Common myeloid progenitor, CD34-positive (primary cell): ENCODE data around the gene UBA52.
A peak's percentile ranks its signal among the peaks of the same experiment; 100 is the strongest.

Experiments used
- CTCF ChIA-PET: fragments of 350-600 bp; sonication (Branson Sonifier 250); formaldehyde crosslinking; loops from one replicate; lab custom pipeline; 2021; ENCODE audit warnings: antibody characterized with exemption; lab: Charles Lee
- POLR2A ChIA-PET: fragments of 350-600 bp; sonication (Branson Sonifier 250); formaldehyde crosslinking; loops from one replicate; lab custom pipeline; 2021; ENCODE audit warnings: antibody characterized with exemption; lab: Charles Lee
- DNase-seq, 3 donors: peaks; one replicate each; pipeline versions ENCODE4 v3.0.0 to v3.0.0-alpha.2; 2013
- H3K27ac ChIP-seq, 2 experiments: 1 replicate in 1 of 2; 2 replicates in 1 of 2; pipeline ENCODE4 v1.7.0; 2013; ENCODE audit warnings: inconsistent platforms in 2 of 2, low read length in 2 of 2, mild to moderate bottlenecking in 2 of 2, low read depth in 1 of 2, moderate library complexity in 1 of 2; ENCODE audit not compliant: severe bottlenecking in 2 of 2, insufficient read depth in 1 of 2, poor library complexity in 1 of 2
- H3K27me3 ChIP-seq, 5 experiments: replicated peaks in 2 of 5; 1 replicate in 3 of 5; 2 replicates in 2 of 5; pipeline versions ENCODE4 v1.6.1 to v1.7.0; 2013; ENCODE audit warnings: low read length in 4 of 5, mild to moderate bottlenecking in 2 of 5, moderate library complexity in 2 of 5, inconsistent platforms in 1 of 5; ENCODE audit not compliant: insufficient read depth in 5 of 5, control insufficient read depth in 4 of 5
- H3K36me3 ChIP-seq, 4 experiments: 1 replicate in 2 of 4; 2 replicates in 2 of 4; pipeline versions ENCODE4 v1.6.1 to v1.7.0; 2013; ENCODE audit warnings: low read length in 3 of 4, control low read depth in 1 of 4, mild to moderate bottlenecking in 1 of 4; ENCODE audit not compliant: control insufficient read depth in 4 of 4, insufficient read depth in 4 of 4
- H3K4me1 ChIP-seq, 4 experiments: 1 replicate in 3 of 4; 2 replicates in 1 of 4; pipeline versions ENCODE4 v1.6.1 to v1.7.1; 2013; ENCODE audit warnings: low read length in 3 of 4, mild to moderate bottlenecking in 3 of 4, control low read depth in 1 of 4, inconsistent platforms in 1 of 4, moderate library complexity in 1 of 4; ENCODE audit not compliant: control insufficient read depth in 4 of 4, insufficient read depth in 4 of 4; ENCODE audit errors: control extremely low read depth in 1 of 4
- H3K4me3 ChIP-seq, 7 experiments: 1 replicate in 4 of 7; 2 replicates in 3 of 7; pipeline versions ENCODE4 v1.5.1 to v1.7.0; 2013; ENCODE audit warnings: mild to moderate bottlenecking in 7 of 7, low read length in 6 of 7, moderate library complexity in 6 of 7, inconsistent platforms in 2 of 7, low read depth in 2 of 7, control low read depth in 1 of 7; ENCODE audit not compliant: insufficient read depth in 4 of 7, control insufficient read depth in 1 of 7; ENCODE audit errors: extremely low read depth in 1 of 7
- H3K9me3 ChIP-seq, 5 experiments: 1 replicate in 4 of 5; 2 replicates in 1 of 5; pipeline versions ENCODE4 v1.6.1 to v1.7.1; 2013; ENCODE audit warnings: low read length in 4 of 5, mild to moderate bottlenecking in 2 of 5, inconsistent platforms in 1 of 5, low read depth in 1 of 5, moderate library complexity in 1 of 5; ENCODE audit not compliant: control insufficient read depth in 4 of 5, insufficient read depth in 2 of 5; ENCODE audit errors: control extremely low read depth in 1 of 5
- WGBS: methylation state at CpG from one replicate; pipeline ENCODE4 v1.1.5; 2013; ENCODE audit not compliant: insufficient coverage; 5-methylcytosine and 5-hydroxymethylcytosine counted together

The UBA52 gene

DNA sequence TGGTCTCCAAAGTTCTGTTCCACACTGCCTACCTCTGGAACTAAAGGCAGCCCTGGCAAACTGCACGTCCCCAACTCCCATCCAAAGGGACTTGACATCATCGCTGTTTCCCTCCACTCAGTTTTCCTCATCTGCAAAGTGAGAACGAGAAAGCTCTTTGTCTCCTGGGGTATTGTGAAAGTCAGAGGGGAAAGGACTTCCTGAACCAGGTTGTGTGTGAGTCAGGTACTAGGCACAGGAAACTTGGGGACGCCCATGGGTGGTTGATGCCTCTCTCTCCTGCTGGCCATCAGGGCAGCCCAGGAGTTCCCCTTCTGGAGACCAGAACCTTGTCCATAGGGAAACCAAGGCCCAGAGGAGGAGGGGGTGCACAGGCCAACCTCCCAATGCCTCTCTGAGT is 30.2 kb downstream of the UBA52 start:
- peaks cover 0 to 85% (median 20%) of the 10 kb centered on the region in 5 experiments for H3K27me3 ChIP-seq
- no peak overlapping the region for H3K4me3 ChIP-seq
- H3K27ac ChIP-seq = no peak overlapping the region
- 79% methylated on average over 3 of the region's 4 CpGs for WGBS
- DNase-seq = no peak
- H3K36me3 ChIP-seq = no peaks in the 10 kb centered on the region
- CTCF ChIA-PET = no interaction called here
- H3K4me1 ChIP-seq = peaks cover 0 to 13% (median 8%) of the 10 kb centered on the region in 4 experiments
- POLR2A ChIA-PET = no interaction called here
- no peaks in the 10 kb centered on the region for H3K9me3 ChIP-seq

DNA sequence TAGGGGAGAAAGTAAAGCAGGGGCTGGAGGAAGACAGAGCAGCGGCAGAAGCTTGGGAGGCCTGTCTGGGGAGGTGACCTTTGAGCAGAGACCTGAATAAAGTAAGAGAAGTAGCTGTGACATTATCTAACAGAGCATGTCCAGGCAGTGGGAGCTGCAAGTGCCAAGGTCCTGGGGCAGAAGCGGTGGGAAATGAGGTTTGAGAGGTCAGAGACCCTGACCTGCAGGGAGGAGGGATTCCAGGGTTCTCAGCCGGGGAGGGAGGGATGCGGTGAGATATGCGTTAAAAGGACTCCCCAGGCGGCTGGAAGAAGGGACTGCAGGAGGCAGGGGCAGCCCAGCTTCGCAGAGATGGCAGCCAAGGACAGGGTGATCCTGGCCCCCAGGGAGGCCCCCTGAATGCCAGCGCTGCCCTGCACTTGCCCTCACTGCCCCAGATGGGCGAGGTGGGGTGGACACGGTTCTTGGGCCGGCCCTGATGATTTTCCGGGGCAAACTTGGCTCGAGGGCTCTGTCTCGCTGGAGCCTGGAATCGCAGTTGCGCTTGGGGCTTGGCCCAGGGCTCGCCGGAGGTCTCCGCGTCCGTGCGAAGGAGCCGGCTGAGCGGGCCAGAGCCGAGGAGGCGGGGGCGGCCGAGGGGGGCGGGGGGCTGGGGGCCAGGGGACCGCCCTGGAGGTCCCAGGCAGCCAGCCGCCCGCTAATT is 31.7 kb downstream of the UBA52 start:
- peak; percentile 55 to 66 (median 57) for DNase-seq

DNA sequence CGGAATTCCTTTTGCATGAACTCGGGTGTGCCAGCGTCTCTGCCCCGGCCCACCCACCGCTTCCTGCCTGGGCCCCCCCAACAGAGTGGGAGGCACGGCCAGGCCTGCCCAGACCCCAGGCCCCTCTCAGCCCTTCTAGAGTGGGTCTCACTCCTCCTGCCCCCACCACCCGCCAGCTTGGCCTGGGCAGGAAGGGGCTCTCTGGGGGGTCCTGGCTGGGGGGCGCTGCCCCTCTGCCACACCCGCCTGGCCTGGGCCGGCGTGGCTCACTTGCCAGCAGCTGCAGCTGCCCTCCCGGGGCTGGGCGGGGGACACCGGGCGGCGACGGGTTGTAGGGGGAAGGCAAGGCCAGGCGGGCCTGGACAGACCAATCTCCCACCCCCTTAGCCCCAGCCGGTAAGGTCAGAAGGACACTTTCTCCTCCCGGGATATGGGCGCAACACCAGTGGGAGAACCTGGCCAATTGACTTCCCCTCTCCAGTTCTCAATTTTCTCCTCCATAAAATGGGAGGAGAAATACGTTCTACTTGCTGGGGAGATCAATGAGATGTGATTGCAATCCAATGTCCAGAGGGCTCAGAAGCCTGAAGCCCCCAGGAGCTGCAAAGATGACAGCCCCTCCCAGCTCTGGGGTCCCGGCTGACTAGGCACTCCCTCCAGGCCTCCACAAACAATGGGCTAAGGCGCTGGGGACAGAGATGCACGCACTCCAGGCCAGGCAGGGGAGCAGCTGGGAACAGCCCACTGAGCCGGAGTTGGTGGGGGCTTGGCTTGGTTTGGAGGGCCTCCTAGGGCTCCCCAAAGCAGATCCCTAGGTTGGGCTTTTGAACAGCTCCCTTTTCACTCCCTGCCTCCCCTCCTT is 32.5 kb downstream of the UBA52 start:
- ChIA-PET CTCF (interaction anchor here (1.2 to 1.6 kb wide), 2 partner anchors 16 to 57 kb away, joined by 3 to 4 read pairs; partner anchors contain the start of gene REX1BD), POLR2A (no interaction called here)
- WGBS = 7% methylated on average over 5 of the region's 26 CpGs
- H3K4me1 ChIP-seq = peaks cover 0 to 20% (median 10%) of the 10 kb centered on the region in 4 experiments
- no peak overlapping the region for H3K4me3 ChIP-seq
- H3K27me3 ChIP-seq = peaks cover 6 to 88% (median 34%) of the 10 kb centered on the region in 5 experiments
- H3K36me3 ChIP-seq = no peaks in the 10 kb centered on the region
- no peak for DNase-seq
- H3K27ac ChIP-seq = no peak overlapping the region
- H3K9me3 ChIP-seq = no peaks in the 10 kb centered on the region

More for the DNA sequence above, 31.7 kb downstream of the UBA52 start:
- 13% methylated on average over 14 of the region's 32 CpGs for WGBS
- H3K36me3 ChIP-seq = no peaks in the 10 kb centered on the region
- H3K27ac ChIP-seq = no peak overlapping the region
- peaks cover 0 to 20% (median 10%) of the 10 kb centered on the region in 4 experiments for H3K4me1 ChIP-seq
- ChIA-PET CTCF (interaction anchor here (1.6 kb wide), 1 partner anchor 15 kb away, joined by 4 read pairs; the partner anchor contains the start of gene REX1BD), POLR2A (no interaction called here)
- H3K4me3 ChIP-seq = peak overlapping the region in 2 of 7 experiments; percentile 11 to 20
- no peaks in the 10 kb centered on the region for H3K9me3 ChIP-seq
- H3K27me3 ChIP-seq = peaks cover 3 to 87% (median 27%) of the 10 kb centered on the region in 5 experiments

DNA sequence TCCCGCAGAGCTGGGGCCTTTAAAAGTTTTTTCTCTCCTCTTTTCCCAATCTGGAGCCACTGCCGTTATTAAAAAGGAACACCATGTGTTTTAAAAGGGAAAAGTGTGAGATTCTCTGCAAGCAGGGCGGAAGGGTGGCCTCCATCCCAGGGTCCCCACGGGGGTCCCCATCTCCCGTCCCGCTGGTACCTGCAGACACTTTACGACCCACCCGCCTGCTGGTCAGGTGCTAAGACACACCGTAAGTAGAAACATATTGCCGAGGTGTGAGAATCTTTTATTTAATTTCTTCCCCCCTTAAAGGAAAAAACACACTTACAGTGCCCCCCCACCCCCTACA is 33.1 kb downstream of the UBA52 start:
- H3K27ac ChIP-seq = no peak overlapping the region
- no peaks in the 10 kb centered on the region for H3K36me3 ChIP-seq
- ChIA-PET POLR2A (no interaction called here), CTCF (interaction anchor here (0.6 to 1.6 kb wide), 3 partner anchors 17 to 80 kb away, joined by 3 to 4 read pairs (median 3); partner anchors contain the start of gene REX1BD)
- peaks cover 0 to 20% (median 10%) of the 10 kb centered on the region in 4 experiments for H3K4me1 ChIP-seq
- no peak for DNase-seq
- WGBS = 6% methylated on average over 4 of the region's 10 CpGs
- no peaks in the 10 kb centered on the region for H3K9me3 ChIP-seq
- H3K4me3 ChIP-seq = no peak overlapping the region
- peaks cover 9 to 88% (median 39%) of the 10 kb centered on the region in 5 experiments for H3K27me3 ChIP-seq

DNA sequence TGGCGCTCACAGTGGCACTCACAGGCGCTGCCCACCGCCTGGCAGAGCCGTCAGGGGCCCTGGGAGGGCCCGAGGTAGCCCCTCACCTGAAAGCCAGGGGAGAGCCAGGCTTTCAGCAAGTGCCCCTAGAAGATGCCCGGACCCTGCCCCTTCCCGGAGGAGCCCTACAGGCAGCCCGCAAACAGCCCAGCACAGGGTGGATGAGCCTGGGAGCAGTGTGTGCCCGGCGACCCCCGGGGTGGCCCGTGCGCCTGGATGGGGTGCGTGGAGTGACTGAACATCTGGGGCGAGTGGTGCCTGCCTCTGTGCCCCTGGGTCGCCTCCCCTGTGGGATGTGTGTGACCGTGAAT is 33.5 kb downstream of the UBA52 start:
- CTCF ChIA-PET = interaction anchor here (0.6 to 1.2 kb wide), 2 partner anchors 56 to 79 kb away, joined by 3 read pairs; no protein-coding TSS in a partner anchor
- Histone ChIP-seq H3K4me1 (peaks cover 0 to 20% (median 10%) of the 10 kb centered on the region in 4 experiments), H3K4me3 (no peak overlapping the region), H3K27me3 (peaks cover 9 to 88% (median 43%) of the 10 kb centered on the region in 5 experiments), H3K27ac (no peak overlapping the region), H3K36me3 (no peaks in the 10 kb centered on the region), H3K9me3 (no peaks in the 10 kb centered on the region)
- 6% methylated on average over 16 of the region's 17 CpGs for WGBS
- DNase-seq = no peak
- POLR2A ChIA-PET = no interaction called here

DNA sequence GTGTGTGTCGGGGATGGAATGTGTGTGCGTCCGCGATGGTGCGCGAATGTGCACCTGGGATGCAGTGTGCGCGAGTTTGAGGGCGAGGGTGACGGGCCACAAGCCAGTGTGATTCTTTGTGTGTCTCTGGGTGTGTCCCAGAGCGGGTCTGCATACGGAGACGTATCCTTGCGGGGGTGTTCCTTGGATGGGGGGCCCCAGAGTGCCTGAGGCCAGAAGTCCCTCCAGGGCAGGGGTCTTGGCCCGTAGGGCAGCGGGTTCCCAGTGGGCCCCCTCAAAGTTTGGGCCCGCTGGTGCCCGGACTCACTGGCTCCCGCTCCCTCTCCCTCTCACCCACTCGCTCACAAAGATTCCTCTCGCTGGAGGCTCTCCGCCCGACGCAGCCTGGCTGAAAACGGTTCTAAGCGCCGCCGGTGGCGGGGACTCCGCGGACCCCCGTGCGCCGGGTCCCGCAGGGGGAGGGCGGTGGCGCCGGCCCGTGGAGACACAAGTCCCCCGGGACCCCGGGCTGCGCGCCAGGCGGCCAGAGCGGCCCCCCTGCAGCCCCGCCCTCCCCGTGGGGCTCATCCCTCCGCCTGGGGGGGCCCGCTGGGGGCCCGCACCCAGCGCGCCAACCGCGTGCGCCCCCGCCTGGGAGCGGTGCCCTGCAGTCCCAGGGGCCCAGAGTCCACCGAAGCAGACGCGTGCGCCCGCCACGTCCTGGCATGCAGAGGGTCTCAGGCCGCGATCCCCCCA is 34.1 kb downstream of the UBA52 start:
- H3K9me3 ChIP-seq = no peaks in the 10 kb centered on the region
- CTCF ChIA-PET = interaction anchor here (0.6 kb wide), 1 partner anchor 79 kb away, joined by 3 read pairs; no protein-coding TSS in a partner anchor
- no peak overlapping the region for H3K27ac ChIP-seq
- 3% methylated on average over 56 of the region's 65 CpGs for WGBS
- H3K36me3 ChIP-seq = no peaks in the 10 kb centered on the region
- no peak overlapping the region for H3K4me3 ChIP-seq
- POLR2A ChIA-PET = no interaction called here
- no peak for DNase-seq
- peaks cover 0 to 24% (median 12%) of the 10 kb centered on the region in 4 experiments for H3K4me1 ChIP-seq
- peaks cover 9 to 93% (median 45%) of the 10 kb centered on the region in 5 experiments for H3K27me3 ChIP-seq
